ENCODE results near the gene MTA1. TPM values are rescaled to one million over a fixed set of nuclear protein-coding genes. Genes with fewer than 3 reads are reported as not detected.
A peak's percentile ranks its signal among the peaks of the same experiment; 100 is the strongest.

MTA1 gene
- total and polyA plus RNA-seq, 2 donors from 2014 or later, result 30.4 to 112 TPM

- FAIRE-seq (no peak), DNase-seq (no peak)
- H3K9ac ChIP-seq (ENCODE audit: low read length in 3 of 3), result no peak overlapping the region
- peaks cover 0 to 18% (median 0%) of the 10 kb centered on the region in 3 donors for H3K9me3 ChIP-seq (ENCODE audit: control insufficient read depth in 2 of 3, insufficient read depth in 1 of 3, low read length in 3 of 3)
- no peak overlapping the region for H3K4me3 ChIP-seq (ENCODE audit: low read length in 3 of 3)
- no peak for TF ChIP-seq CTCF (IDR thresholded peaks at IDR 0.05; ENCODE audit: borderline replicate concordance, extremely low read depth, insufficient read depth)
- H3K36me3 ChIP-seq (ENCODE audit: control insufficient read depth in 2 of 3, insufficient read depth in 3 of 3, low read length in 3 of 3), result no peaks in the 10 kb centered on the region
- intact Hi-C loops (cut with DNase I), result no loop called here
- H3K27ac ChIP-seq (ENCODE audit: low read depth in 2 of 2, low read length in 2 of 2), result no peak overlapping the region
- peaks cover 0 to 13% (median 5%) of the 10 kb centered on the region in 3 donors for H3K4me1 ChIP-seq (ENCODE audit: control insufficient read depth in 2 of 3, insufficient read depth in 2 of 3, low read depth in 1 of 3, low read length in 3 of 3)
- H3K27me3 ChIP-seq (ENCODE audit: control insufficient read depth, insufficient read depth, low read length), result no peaks in the 10 kb centered on the region
Observed at GRCh38 chr14:105401699-105402098, 17.9 kb upstream of the MTA1 start.

- Histone ChIP-seq H3K36me3 (ENCODE audit: control insufficient read depth in 2 of 3, insufficient read depth in 3 of 3, low read length in 3 of 3) (no peaks in the 10 kb centered on the region), H3K9me3 (ENCODE audit: control insufficient read depth in 2 of 3, insufficient read depth in 1 of 3, low read length in 3 of 3) (peaks cover 0 to 12% (median 0%) of the 10 kb centered on the region in 3 donors), H3K4me3 (ENCODE audit: low read length in 3 of 3) (no peak overlapping the region), H3K27me3 (ENCODE audit: control insufficient read depth, insufficient read depth, low read length) (no peaks in the 10 kb centered on the region), H3K27ac (ENCODE audit: low read depth in 2 of 2, low read length in 2 of 2) (no peak overlapping the region), H3K9ac (ENCODE audit: low read length in 3 of 3) (no peak overlapping the region), H3K4me1 (ENCODE audit: control insufficient read depth in 2 of 3, insufficient read depth in 2 of 3, low read depth in 1 of 3, low read length in 3 of 3) (peaks cover 0 to 2% (median 0%) of the 10 kb centered on the region in 3 donors)
- no peak for FAIRE-seq
- intact Hi-C loops (cut with DNase I), result no loop called here
- DNase-seq, result no peak
- TF ChIP-seq CTCF (IDR thresholded peaks at IDR 0.05; ENCODE audit: borderline replicate concordance, extremely low read depth, insufficient read depth), result no peak
Observed at GRCh38 chr14:105408592-105408991, 11.0 kb upstream of the MTA1 start.

- no peak for FAIRE-seq
- Histone ChIP-seq H3K36me3 (ENCODE audit: control insufficient read depth in 2 of 3, insufficient read depth in 3 of 3, low read length in 3 of 3) (no peaks in the 10 kb centered on the region), H3K4me3 (ENCODE audit: low read length in 3 of 3) (no peak overlapping the region), H3K9ac (ENCODE audit: low read length in 3 of 3) (no peak overlapping the region), H3K27me3 (ENCODE audit: control insufficient read depth, insufficient read depth, low read length) (no peaks in the 10 kb centered on the region), H3K27ac (ENCODE audit: low read depth in 2 of 2, low read length in 2 of 2) (no peak overlapping the region), H3K4me1 (ENCODE audit: control insufficient read depth in 2 of 3, insufficient read depth in 2 of 3, low read depth in 1 of 3, low read length in 3 of 3) (peaks cover 0 to 2% (median 0%) of the 10 kb centered on the region in 3 donors), H3K9me3 (ENCODE audit: control insufficient read depth in 2 of 3, insufficient read depth in 1 of 3, low read length in 3 of 3) (peaks cover 0 to 11% (median 0%) of the 10 kb centered on the region in 3 donors)
- intact Hi-C loops (cut with DNase I), result no loop called here
- DNase-seq, result no peak
- TF ChIP-seq CTCF (IDR thresholded peaks at IDR 0.05; ENCODE audit: borderline replicate concordance, extremely low read depth, insufficient read depth), result no peak
Observed at GRCh38 chr14:105409364-105409763, 10.3 kb upstream of the MTA1 start.

GRCh38 chr14:105410642-105411016 is 9.0 kb upstream of the MTA1 start:
- Histone ChIP-seq H3K4me1 (ENCODE audit: control insufficient read depth in 2 of 3, insufficient read depth in 2 of 3, low read depth in 1 of 3, low read length in 3 of 3) (peaks cover 0 to 2% (median 0%) of the 10 kb centered on the region in 3 donors), H3K4me3 (ENCODE audit: low read length in 3 of 3) (peak overlapping the region in 1 of 3 donors; percentile 21), H3K9me3 (ENCODE audit: control insufficient read depth in 2 of 3, insufficient read depth in 1 of 3, low read length in 3 of 3) (no peaks in the 10 kb centered on the region), H3K27me3 (ENCODE audit: control insufficient read depth, insufficient read depth, low read length) (no peaks in the 10 kb centered on the region), H3K27ac (ENCODE audit: low read depth in 2 of 2, low read length in 2 of 2) (no peak overlapping the region), H3K36me3 (ENCODE audit: control insufficient read depth in 2 of 3, insufficient read depth in 3 of 3, low read length in 3 of 3) (no peaks in the 10 kb centered on the region), H3K9ac (ENCODE audit: low read length in 3 of 3) (no peak overlapping the region)
- no peak for TF ChIP-seq CTCF (IDR thresholded peaks at IDR 0.05; ENCODE audit: borderline replicate concordance, extremely low read depth, insufficient read depth)
- no peak for DNase-seq
- FAIRE-seq, result no peak
- intact Hi-C loops (cut with DNase I), result no loop called here
